Measurements from ENCODE around the gene CES4A.
A peak's percentile ranks its signal among the peaks of the same experiment; 100 is the strongest.
"Not testable (repeated sequence)": the region's sequence is repeated elsewhere in the genome, so short reads cannot be mapped to it uniquely, and the experiment has no call there.

The CES4A gene

GRCh38 chr16:66988197-66988788, at the start of gene CES4A:
Gene CES4A (plus strand): TSS chr16:66988589. CDS start chr16:66988773, 184 bp downstream.
- no peak for DNase-seq

DNA sequence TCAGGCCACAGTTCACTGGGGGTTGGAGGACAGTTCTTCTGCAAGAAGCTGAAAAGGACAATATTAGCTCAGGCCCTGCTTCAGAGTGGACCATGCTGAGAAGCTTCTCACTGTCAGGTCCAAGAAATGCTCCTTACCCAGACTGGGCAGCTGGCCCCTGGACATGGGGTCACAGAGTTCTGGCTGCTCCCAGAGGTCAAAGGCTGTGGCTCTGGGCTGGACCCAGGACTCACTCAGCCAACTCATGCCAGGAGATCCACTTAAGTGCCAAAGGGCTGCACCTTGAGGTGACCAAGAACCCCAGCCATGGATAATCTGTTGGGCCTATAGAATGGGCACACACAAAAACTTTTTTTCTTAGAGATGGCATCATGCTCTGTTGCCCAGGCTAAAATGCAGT, 49.0 kb upstream of the CES4A start:
- no peak for DNase-seq

- no peak for DNase-seq
These were observed 48.2 kb upstream of the CES4A start for GRCh38 chr16:66940236-66940635.

GRCh38 chr16:66942981-66943380, 45.4 kb upstream of the CES4A start:
- DNase-seq, result no peak

DNA sequence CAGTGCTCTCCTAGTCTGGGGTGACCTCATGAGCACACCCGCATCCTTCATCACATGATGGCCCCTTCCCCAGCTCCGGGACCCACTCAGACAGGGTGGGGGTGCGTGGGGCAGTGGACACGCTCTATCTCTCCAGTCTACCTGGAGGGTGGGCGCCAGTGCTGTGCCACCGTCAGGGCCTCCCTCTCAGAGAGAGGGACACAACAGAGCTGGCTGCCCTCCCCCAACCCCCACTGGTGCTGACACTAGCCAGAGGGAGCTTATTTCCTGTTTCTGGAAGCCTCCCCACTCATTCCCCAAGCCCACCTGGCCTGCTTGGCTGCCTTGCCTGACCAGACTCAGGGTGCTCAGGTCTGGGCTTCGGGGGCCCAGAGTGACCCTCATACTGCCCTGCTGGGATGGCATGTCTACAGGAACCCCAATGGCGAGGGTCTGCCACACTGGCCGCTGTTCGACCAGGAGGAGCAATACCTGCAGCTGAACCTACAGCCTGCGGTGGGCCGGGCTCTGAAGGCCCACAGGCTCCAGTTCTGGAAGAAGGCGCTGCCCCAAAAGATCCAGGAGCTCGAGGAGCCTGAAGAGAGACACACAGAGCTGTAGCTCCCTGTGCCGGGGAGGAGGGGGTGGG, 44.8 kb upstream of the CES4A start:
- DNase-seq, result no peak

- DNase-seq, result no peak
These were observed 44.3 kb upstream of the CES4A start for GRCh38 chr16:66944054-66944441.

GRCh38 chr16:66944971-66945370, 43.4 kb upstream of the CES4A start:
- not testable (repeated sequence) for DNase-seq

- no peak for DNase-seq
These were observed 42.5 kb upstream of the CES4A start for GRCh38 chr16:66945939-66946338.

- DNase-seq, result no peak
These were observed 41.8 kb upstream of the CES4A start for GRCh38 chr16:66946541-66946940.

- no peak for DNase-seq
These were observed 41.5 kb upstream of the CES4A start for GRCh38 chr16:66946974-66947301.

GRCh38 chr16:66947302-66948065, 40.9 kb upstream of the CES4A start:
- peak; percentile 92 for DNase-seq

- DNase-seq, result no peak
These were observed 40.1 kb upstream of the CES4A start for GRCh38 chr16:66948134-66948836.

- no peak for DNase-seq
These were observed 39.6 kb upstream of the CES4A start for GRCh38 chr16:66948837-66949225.

- no peak for DNase-seq
These were observed 38.9 kb upstream of the CES4A start for GRCh38 chr16:66949472-66949871.

DNA sequence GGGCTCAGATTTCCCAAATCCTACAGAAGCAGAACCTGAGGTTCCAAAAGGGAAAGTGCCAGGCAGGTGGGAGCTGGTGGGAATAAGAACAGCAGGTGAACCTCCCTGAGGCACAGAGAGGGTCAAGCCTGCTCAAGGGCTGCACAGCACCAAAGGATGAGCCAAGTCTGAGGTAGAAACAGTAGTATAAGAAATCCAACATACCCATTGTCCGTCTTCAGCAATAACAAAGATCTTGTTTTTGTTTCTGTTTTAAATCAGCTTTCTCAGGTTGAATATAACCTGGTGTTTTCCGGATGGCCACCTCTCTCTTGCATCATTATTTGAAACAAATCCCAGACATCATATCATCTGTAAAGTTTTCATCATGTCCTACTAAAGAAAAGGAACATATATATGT, 38.0 kb upstream of the CES4A start:
- DNase-seq, result no peak

DNA sequence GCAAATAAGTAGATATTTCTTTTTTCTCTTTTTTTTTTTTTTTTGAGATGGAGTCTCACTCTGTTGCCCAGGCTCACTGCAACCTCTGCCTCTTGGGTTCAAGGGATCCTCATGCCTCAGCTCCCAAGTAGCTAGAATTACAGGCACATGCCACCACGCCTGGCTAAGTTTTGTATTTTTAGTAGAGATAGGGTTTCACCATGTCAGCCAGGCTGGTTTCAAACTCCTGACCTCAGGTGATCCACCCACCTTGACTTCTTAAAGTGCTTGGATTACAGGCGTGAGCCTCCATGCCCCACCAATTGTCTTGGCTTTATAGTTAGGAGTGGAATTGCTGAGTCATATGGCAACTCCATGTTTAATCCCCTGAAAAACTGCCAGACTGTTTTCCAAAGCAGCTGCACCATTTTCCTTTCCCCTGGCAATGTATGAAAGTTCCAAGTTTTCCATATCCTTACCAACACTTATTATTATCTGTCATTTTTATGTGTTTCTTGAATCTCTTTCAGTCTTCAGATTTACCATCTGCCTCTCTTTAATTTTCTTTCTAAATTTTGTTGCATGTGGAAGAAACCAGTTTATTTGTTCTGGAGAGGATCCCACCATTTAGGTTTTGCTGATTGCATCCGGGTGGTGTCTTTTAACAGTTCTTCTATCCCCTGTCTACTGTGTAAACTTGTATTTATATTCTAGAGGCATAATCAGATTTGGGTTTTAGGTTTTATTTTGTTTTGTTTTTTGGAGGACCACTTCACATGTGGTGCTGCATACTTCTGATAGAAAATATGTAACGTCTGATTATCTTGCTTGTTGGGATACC, 37.2 kb upstream of the CES4A start:
- DNase-seq, result no peak

DNA sequence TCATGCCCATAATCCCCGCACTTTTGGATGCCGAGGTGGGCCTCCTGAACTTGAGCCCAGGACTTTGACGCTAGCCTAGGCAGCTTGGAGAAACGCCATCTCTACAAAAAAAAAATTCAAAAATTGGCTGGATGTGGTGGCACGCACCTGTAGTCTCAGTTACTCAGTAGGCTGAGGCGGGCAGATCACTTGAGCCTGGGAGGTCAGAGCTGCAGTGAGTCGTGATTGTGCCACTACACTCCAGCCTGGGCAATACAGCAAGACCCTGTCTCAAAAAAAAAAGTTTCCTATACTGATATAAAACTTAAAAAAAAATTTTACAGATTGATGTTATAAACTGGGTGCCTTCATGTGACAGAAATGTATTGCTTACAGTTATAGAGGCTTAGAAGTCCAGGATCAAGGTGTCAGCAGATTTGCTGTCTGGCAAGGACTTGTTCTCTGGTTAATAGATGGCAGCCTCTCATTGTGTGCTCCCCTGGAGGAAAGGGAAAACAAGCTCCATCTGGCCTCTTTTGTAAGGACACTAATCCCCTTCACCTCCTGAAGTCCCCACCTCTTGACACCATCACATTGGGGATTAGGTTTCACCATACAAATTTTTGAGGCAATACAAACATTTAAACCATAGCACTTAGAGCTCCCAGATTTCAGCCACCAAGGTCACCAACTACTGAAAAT, 35.8 kb upstream of the CES4A start:
- DNase-seq, result no peak

- no peak for DNase-seq
These were observed 34.8 kb upstream of the CES4A start for GRCh38 chr16:66953462-66954096.

- DNase-seq, result peak; percentile 86
These were observed 34.2 kb upstream of the CES4A start for GRCh38 chr16:66954097-66954659.

DNA sequence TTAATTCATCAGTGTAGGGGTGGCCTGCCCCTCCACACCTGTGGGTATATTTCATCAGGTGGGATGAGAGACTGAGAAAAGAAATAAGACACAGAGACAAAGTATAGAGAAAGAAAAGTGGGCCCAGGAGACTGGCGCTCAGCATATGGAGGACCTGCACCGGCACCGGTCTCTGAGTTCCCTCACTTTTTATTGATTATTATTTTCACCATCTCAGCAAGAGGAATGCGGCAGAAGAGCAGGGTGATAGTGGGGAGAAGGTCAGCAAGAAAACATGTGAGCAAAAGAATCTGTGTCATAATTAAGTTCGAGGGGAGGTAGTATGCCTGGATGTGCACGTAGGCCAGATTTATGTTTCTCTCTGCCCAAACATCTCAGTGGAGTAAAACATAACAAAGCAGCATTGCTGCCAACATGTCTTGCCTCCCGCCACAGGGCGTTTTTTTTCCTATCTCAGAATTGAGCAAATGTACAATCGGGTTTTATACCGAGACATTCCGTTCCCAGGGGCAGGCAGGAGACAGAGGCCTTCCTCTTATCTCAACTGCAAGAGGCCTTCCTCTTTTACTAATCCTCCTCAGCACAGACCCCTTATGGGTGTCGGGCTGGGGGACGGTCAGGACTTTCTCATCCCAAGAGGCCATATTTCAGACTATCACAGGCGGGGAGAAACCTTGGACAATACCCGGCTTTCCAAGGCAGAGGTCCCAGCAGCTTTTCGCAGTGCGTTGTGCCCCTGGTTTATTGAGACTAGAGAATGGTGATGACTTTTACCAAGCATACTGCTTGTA, 32.8 kb upstream of the CES4A start:
- DNase-seq, result not testable (repeated sequence)

DNA sequence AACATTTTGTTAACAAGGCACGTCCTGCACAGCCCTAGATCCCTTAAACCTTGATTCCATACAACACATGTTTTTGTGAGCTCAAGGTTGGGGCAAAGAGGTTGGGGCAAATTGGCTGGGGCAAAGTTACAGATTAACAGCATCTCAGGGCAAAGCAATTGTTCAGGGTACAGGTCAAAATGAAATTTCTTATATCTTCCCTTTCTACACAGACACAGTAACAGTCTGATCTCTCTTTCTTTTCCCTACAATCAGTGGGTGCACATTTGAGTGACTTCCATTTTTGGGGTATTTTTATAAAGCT, 32.3 kb upstream of the CES4A start:
- DNase-seq, result not testable (repeated sequence)
